ENCODE results near the gene FAM149A.

The FAM149A gene

DNA sequence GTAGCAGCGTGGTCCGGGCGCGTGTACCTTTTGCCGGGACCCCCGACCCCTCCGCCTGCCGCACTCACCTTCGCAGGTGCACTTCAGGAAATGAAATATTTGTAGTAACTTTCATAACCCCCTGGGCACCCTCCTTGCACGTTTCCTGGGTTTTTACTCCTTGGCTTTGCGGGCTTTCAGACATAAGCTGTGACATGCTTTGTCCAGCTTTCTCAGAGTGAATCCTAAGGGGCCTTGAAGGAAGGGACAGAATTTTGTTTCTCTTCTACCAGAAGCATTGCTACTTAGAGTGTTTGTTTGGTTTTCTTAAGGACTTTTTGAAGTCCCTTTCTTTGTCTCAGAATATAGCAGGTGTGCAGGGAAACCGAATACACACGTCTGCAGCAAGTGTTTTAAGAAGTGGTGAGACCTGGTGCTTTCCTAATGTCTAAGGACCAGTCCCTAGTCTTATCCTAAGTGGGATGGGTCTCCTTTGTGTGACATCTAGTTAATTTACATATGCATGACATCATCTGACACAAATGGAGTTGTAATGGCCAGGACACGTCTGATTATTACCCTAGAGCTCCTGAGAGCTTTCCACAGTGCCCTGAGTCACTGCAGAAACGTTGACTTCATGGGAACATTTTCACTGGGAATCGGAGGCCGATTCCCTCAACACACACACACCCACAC lies 1.3 kb downstream of the FAM149A start:
- no peak for DNase-seq

DNA sequence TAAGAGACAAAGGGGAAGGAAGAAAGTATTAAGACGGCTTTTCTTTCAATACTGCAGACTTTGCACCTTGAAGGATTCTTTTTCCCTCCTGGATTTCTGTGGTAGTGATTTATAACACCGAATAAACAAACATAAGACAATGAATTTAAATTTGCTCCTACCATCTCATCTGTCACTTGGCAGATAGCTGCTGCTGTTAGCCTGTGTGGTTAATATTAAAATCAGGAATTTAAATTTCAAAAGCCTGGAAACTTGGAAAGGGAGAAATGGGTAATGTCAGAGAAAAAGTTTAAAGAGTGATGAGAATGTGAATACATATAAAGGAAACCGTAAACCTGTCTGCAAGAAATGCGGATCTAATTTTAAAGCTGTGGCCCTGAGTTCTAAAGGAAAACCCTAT lies 3.4 kb downstream of the FAM149A start:
- no peak for DNase-seq

DNA sequence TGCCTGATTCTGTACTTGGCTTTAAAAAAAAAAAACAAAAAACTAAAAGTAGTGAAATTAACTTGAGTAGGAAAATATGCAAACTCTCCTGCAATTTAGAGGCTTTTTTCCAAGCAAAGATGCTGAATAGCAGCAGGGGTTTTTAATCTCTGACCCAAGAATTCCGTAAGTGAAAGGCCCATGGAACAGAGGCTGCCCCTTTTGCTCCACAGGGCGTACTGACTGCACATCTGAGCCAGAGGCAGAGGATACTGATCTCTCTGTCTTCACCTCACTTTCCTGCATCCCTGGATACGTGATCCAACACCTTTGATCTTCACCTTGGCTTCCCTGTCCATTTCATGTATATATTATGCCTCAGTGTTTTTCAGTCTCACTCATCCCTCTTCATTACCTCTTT lies 3.9 kb downstream of the FAM149A start:
- no peak for DNase-seq

DNA sequence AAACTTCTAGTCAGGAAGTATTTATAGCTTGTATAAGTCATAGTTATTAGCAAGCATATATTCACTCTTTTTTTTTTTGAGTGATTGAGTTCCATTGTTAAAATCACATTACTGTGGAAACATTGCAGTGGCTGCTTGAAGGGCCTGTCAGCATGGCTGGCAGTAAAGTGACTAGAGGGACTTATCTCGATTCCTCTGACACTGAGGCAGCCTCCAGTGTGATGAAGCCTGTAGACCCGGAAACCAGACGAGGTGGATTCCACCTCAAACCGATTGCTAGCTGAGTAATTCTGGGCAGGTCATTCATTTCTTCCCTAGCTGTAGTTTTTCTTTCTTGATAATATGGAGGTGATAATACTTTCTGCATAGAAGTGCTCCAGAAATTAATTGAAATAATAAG lies 4.7 kb downstream of the FAM149A start:
- DNase-seq: no peak

DNA sequence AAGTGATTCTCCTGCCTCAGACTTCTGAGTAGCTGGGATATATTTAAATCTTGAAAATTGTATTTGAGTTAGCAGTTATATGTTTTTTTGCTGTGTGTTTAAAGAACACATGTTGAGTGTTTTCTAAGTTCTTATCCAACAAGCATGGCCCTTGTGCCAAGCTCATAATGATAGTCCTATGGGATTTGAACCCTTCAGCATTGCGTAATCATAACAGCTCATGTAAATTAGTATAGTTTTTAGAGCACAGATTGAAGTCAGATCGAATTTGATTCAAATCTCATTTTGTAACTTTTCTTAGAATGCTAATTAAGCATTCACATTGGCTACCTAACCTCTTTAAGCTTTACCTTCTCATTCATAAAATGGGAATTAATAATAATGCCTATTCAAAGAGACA lies 12.2 kb downstream of the FAM149A start:
- no peak for DNase-seq

DNA sequence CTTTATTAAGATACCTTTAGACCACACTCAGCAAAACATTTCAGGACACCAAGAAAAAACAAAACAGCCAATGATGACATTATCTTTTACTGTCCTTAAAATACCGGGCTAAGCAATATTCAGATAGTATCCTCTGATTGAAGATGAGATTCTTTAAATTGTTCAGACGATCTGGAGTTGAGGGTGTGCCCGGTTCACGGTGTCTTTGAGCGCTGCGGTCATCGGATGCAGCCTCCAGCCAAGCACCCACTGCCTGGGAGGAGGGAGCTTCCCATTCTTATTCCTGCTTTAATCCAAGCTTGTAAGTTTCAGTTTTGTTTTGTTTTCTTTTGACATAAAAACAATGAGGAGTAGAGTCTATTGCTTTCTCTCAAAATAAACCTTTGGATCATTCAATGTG lies 14.1 kb downstream of the FAM149A start:
- DNase-seq: no peak

DNA sequence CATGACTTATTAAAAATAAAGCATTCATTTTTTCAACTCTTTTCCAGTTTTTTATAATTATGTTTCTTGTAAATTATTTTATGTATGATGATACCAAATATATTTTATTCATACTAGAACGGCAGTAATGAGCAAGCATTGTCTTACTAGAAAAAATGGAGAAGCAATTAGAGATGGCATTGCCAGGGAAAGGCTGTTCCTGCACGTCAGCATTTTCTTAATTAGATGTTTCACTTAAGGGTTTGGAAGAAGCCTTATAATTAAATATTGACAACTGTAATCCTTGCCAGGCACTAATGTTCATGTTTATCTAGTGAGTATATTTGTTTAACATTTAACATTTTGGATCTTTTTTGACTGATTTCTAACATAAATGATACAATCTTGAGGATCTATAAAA lies 16.6 kb downstream of the FAM149A start:
- no peak for DNase-seq

DNA sequence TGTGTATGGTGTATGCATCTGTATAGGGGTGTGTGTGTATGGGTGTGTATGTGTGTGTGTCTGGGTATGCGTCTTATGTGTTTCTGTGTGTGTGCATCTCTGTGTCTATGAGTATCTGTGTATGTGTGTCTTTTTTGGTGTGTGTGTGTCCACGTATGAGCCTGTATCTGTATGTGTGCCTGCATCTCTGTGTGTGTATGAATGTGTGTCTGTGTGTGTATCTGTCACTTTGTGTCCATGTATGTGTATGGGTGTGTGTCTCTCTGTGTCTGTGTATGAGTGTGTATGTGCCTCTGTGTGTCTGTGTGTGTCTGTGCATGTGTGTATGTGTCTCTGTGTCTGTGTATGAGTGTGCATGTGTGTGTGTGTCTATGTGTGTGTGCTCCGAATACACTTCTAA lies 24.3 kb downstream of the FAM149A start:
- DNase-seq: no peak

DNA sequence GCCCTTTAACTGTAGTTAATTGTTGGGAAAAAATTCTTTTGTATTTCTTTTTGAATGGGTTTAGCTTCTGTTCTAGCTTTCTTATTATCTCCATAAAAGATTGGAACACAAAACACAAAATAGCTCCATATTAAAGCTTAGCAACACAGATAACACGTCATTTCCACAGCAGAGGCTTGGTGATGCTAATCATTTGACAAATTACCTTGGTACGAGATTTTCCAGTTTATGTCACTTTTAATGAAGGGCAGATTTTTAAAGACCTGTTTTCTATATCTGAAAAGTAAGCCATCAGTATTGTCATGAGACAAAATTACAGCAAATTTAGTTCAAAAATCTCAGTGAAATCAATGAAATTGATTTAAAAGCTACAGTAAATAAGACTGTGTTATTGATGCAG lies 27.4 kb downstream of the FAM149A start:
- DNase-seq: no peak

DNA sequence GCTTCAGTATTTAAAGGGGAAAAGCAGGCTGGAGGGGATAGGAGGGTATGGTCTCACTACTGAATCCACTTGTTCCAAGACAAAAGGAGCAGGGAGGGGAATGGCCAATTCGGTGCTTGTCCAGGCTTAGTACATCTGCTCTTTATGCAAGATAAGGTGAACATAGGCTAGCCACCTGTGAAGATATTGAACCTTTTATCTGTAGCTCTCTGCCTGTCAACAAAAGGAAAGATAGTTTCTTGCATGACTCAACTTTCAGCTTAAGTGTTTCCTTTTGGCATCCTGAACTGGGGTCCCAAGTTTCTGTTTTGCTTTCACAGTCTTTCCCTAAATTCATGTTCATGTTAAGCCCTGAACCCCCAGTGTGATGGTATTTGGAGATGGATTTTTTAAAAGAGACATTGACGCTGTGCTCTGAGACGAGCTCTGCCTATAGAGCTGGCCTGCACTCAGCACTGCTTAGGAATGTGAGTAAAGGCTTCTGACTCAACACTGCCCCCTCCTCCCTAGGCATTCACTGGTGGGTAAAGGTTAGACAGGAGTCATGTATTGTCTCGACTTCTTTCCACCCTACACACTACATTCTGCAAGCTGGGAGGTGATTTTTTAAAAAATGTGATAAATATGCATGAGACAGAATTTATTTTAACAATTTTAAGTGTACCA lies 28.2 kb downstream of the FAM149A start:
- DNase-seq: no peak

DNA sequence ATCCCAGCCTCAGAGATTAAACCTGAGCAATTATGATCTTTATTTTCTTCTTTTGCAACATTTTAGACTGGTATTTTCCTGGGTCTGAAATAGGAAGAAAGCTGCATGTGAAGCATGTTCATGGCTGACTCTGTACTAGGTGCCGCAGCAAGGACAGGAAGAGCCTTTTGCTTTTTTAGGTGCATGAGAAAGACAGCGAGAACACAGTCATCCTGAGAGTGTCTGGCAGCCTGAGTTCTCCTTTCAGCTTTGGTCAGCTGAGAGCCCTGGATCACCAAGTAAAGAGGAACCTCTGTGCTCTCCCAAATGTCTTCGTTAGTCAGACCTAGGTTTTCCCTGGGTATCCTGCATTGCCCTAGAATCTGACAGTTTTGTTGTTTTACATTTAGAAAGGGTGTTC lies 29.8 kb downstream of the FAM149A start:
- DNase-seq: no peak

DNA sequence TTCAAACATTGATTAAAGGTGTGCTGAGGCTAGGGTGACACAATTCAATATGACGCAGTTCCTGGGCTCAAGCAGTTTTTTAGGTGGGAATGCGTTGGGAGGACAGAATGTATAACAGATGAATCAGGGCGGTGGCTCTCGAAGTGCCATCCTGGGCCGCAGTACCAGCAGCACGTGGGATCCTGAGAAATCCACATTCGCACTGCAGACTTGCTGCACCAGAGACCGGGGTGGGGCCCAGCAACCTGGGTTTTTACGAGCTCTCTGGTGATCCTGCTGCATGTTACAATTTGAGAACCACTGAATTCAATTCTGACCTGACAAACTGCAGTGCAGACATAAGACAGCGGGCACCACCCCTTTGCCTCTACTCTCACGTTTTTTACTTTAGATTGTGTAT lies 30.4 kb downstream of the FAM149A start:
- no peak for DNase-seq

DNA sequence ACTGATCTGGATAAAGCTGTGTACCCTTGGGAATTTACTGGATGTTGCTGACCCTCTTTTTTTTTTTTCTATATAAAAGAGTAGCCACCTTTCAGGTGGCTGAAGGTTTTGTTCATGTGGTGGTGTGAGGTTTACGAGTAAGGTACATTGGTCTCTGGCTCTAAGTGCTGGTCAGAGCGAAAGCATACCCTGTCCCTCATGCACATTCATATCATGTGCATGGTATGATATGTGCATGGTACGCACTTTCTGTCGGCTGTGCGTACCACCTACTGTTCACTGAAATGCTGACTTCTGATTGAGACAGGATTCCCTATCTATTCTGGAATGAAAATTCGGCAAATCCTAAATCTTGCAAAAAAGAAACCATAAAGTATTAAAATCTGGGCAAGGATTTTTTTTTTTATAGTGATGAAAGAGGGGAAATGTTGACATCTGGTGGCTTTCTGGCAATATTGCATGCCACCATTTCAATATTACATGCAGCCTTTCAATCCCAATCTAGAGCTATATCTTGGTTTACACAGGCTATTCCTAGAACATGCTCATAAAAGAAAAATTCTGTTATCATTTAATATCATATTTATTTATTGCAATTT lies 32.8 kb downstream of the FAM149A start:
- no peak for DNase-seq

DNA sequence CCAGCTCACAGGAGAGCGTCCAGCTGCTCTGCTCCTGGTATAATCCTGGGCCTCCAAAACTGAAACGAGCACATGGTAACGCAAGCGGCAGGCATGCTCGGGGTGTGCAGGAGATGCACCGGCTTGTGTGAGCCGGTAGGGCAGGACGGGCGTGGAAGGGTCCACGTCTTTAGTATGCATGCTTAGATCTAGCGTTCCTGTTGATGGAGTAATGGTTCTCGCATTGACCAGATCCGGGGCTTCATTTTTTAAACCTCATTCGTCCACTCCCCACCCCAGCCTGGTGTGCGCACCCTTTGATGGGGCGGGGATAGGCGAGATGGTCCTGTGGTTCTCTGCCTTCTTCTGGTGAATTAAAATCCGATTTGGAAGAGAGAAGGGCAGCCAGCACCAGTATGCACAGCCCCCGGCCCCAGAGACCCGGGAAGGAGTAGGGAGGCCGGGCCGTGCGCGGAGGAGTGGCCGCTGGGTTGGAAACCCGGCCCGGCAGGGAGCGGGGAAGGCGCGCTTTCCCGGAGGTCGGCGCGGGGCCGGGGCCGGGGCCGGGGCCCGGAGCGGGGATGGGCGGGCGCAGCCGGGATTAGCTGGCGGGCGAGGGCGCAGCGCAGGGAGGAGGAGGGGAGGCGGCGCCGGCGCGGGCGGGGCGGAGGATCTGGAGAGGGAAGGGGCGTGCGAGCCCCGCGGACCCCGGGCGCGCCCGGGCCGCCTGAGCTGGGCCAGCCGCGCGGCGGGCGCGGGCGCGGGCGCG lies 39.9 kb downstream of the FAM149A start:
- no peak for DNase-seq

DNA sequence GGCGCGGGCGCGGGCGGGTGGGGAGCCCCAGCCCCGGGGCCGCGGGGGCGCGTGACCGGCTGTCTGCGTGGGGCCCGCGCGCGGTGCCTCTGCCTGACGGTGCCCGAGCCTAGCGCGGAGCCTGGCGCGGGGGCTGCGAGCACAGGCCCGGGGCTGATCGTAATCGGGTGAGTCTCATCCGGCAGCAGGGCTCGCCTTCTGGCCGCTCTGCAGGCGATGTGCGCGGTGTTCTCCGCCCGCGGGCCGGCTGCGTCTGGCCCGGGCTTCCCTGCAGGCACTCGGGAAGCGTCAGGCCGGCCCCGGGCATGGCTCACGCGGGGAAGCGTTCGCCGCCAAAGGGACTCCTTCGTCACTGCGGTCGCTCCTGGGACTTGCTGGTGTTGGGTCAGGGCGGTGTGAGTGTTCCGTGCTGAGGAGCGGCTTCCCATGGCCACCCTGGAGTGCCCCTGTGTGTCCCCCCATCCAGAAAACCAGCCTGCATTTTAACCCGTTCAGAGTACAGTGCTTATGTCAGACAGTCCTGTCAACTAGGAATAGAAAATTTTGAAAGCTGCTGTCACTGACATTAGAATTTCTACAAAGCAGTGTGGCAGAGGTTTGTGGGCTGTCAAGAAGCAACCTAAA lies 40.6 kb downstream of the FAM149A start:
- no peak for DNase-seq

DNA sequence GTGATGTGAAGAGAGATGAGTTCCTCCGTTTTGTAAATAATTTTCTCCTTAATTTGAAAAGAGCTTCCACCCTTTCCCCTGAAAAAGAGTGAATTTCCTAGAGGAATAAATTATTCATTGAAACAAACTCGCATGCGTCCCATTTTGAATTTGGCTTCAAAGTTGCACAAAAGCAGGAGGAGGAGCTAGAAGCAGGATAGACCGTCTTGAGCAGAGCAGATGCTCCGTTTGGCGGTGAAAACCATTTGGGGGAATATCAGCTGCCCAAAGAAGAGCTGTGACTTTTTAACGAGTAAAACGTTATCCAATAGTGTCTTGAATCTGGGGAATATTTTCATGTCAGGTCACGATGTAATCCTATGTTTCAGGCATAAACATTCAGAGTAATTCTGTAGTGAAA lies 42.0 kb downstream of the FAM149A start:
- no peak for DNase-seq

DNA sequence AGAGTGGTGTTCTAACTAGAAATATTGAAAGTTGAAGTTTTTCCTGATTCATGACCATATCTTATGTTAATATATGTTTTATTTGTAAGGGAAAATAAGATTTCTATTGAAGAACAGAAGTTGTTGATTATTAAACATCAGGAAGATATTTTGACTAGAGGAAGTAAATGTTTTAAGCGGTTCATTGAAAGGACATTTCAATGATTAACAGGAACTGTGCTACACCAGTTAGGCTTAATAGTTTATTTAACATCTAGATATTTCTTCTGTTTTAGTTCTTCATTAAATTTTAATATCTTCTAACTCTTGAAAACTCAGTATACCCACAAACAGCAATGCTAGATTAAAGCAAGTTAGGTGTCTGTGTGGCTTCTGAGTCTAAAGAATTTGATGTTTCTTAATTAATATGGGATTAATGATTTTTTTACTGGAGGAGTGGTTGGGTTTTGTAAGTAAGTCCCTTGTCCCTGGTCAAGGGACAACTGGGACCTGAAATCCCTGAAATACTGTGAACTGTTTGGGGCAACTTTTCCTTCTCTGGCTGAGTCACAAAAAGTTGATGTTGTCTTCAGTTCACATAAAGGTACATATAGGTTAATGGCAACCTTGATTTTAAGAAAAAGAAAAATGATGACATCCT lies 44.0 kb downstream of the FAM149A start:
- DNase-seq: no peak

DNA sequence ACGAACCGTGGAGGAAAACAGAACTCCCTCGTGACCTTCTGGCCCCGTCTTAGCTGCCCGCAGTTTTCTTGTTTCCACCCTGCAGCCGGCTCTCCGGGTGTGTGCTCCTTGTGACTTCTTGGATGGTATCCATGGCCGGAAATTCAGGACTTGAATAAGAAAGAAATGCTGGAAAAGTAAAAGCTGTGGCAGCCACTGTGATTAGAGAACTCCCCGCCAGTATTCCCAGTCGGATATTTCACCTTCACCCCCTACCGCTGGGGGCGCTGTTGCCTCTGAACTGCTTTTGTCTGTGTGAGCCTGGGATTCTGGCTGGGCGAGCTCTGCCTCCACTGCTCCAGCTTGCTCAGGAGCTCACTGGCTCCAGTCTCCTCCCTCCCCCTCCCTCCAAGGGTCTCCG lies 45.4 kb downstream of the FAM149A start:
- DNase-seq: no peak

DNA sequence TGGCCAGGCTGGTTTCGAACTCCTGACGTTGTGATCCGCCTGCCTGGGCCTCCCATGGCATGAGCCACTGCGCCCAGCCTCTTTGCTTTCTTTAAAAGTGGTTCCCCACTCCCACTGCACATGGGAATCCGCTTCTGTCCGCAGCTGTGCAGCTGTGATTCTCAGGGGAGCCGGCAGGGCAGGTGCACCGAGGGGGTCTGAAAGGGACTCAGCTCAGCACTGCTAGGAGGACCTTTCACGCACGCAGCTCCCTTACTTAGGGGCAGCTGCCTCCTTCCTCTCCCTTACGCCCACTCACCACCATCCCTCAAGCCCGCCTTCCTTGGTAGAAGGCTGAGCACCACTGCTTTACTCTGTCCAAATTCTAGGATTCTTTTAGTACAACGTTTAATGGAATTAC lies 46.4 kb downstream of the FAM149A start:
- no peak for DNase-seq

DNA sequence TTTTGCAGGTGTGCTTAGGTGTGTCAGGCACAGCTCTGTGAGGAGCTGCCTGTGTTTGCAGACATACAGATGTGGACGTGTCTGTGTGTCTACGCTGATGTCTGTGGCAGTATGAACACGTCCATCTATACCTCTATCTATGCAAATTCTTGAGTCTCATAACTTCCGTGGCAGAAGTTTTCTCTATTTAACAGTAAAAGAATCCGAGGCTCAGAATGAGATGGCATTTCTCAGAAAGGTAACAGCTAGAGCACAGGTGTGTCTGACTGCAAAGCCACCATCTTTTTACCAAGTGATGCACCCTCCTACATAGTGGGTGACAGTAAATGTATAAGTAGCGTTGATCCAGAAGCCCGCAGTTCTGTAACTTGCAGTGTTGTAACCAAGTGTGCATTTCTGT lies 47.0 kb downstream of the FAM149A start:
- no peak for DNase-seq

DNA sequence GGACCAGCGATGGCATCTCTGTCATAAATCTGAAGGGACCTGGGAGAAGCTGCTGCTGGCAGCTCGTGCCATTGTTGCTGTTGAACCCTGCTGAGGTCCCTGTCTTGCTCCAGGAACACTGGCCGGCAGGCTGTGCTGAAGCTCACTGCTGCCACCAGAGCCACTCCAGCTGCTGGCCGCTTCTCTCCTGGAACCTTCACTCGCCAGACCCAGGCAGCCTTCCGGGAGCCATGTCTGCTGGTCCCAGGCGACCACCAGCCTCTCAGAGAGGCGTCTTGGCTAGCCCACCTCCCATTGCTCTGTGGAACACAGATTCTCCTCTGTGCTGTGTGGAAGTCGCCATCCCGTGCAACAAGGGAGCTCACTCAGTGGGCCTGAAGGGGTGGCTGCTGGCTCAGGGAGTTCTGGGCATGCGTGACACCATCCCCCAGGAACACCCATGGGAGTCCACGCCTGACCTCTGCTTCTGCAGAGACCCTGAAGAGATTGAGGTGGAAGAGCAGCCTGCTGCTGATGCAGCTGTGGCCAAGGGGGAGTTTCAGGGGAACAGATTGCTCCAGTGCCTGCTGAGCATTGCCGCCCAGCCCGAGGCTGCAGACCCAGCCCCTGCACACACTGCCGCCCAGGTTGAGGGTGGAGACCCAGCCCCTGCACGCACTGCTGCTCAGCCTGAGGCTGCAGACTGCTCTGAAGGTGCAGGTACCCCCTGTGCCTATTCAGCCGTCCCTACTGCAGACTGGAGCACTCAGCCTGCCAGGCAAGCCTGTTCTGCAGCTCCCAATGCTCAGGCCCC lies 53.7 kb downstream of the FAM149A start:
- DNase-seq: no peak

DNA sequence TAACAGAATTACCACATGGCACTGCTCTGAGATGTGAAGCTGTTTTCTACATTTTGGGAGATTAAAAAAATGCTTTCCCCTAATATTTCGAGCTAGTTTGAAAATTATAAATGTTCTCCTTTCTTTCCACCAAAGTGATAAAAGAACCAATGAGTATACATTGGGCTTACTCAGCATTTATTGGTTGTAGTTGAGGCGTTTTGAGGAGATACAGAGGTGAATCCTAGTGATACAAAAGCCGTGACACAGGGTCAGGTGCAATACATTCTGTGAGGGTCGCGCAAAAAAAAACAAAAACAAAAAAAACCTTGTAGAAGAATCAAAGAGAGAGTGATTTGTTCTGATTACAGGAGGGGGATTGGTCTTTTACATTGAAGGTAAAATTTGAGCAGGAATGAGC lies 54.5 kb downstream of the FAM149A start:
- DNase-seq: no peak
